ENCODE data around the gene ALG6. TPM values are rescaled to one million over a fixed set of nuclear protein-coding genes. Genes with fewer than 3 reads are reported as not detected.

ALG6 gene
- total RNA-seq, 1 donor from 2014 or later = 32.7 TPM

Small RNAs within 50 kb of the gene (small RNA-seq; reads per million reads assigned to genes)
- not detected for gene MIR6068 (ENCODE audit: low replicate concordance)
- not detected for gene RF00019 (ENCODE audit: low replicate concordance)

Other genes with a start within 250 kb of the ALG6 start
- gene FOXD3, start 45.1 kb upstream of the ALG6 start, total RNA-seq = 1.9 TPM
- gene ITGB3BP, start 155.6 kb downstream of the ALG6 start, total RNA-seq = 31.5 TPM
- 13.5 TPM for gene EFCAB7, start 155.9 kb downstream of the ALG6 start, total RNA-seq
- gene PGM1, start 225.8 kb downstream of the ALG6 start, total RNA-seq = 52.6 TPM

Measured in skin of body (tissue), 2 donors.